HG03521 (cell line): ENCODE data around the gene RSL1D1.
"Not testable (repeated sequence)": the region's sequence is repeated elsewhere in the genome, so short reads cannot be mapped to it uniquely, and the experiment has no call there.

Experiments
- ATAC-seq: cut with Tn5 transposase; IDR thresholded peaks from one replicate; pipeline ENCODE4 v1.9.1; 2021; ENCODE audit warnings: mild to moderate bottlenecking, moderate library complexity; ENCODE audit not compliant: unreplicated experiment

RSL1D1 gene

GRCh38 chr16:11844499-11844898, 6.8 kb downstream of the RSL1D1 start:
- no peak for ATAC-seq

GRCh38 chr16:11843861-11844260, 7.5 kb downstream of the RSL1D1 start:
- ATAC-seq = no peak

GRCh38 chr16:11843206-11843605, 8.1 kb downstream of the RSL1D1 start:
- ATAC-seq = no peak

GRCh38 chr16:11841026-11841425, 10.3 kb downstream of the RSL1D1 start:
- no peak for ATAC-seq

- no peak for ATAC-seq
Observed at GRCh38 chr16:11836650-11837244, 14.6 kb downstream of the RSL1D1 start.

GRCh38 chr16:11835891-11836649, 15.3 kb downstream of the RSL1D1 start:
- no peak for ATAC-seq

- ATAC-seq = no peak
Observed at GRCh38 chr16:11835309-11835708, 16.0 kb downstream of the RSL1D1 start.

GRCh38 chr16:11833951-11834695, 17.2 kb downstream of the RSL1D1 start:
- no peak for ATAC-seq

- ATAC-seq = no peak
Observed at GRCh38 chr16:11828696-11829095, 22.6 kb downstream of the RSL1D1 start.

- ATAC-seq = not testable (repeated sequence)
Observed at GRCh38 chr16:11825520-11826165, 25.7 kb downstream of the RSL1D1 start.

GRCh38 chr16:11824362-11824761, 27.0 kb downstream of the RSL1D1 start:
- no peak for ATAC-seq

GRCh38 chr16:11823645-11824044, 27.7 kb downstream of the RSL1D1 start:
- ATAC-seq = not testable (repeated sequence)

- no peak for ATAC-seq
Observed at GRCh38 chr16:11819798-11820197, 31.5 kb downstream of the RSL1D1 start.

- ATAC-seq = not testable (repeated sequence)
Observed at GRCh38 chr16:11818970-11819369, 32.4 kb downstream of the RSL1D1 start.

- ATAC-seq = no peak
Observed at GRCh38 chr16:11816123-11816522, 35.2 kb downstream of the RSL1D1 start.

- not testable (repeated sequence) for ATAC-seq
Observed at GRCh38 chr16:11814800-11815199, 36.5 kb downstream of the RSL1D1 start.

- no peak for ATAC-seq
Observed at GRCh38 chr16:11806721-11807120, 44.6 kb downstream of the RSL1D1 start.

GRCh38 chr16:11805556-11805955, 45.8 kb downstream of the RSL1D1 start:
- no peak for ATAC-seq

GRCh38 chr16:11801481-11802021, 49.8 kb downstream of the RSL1D1 start:
- no peak for ATAC-seq

GRCh38 chr16:11800382-11800718, 51.0 kb downstream of the RSL1D1 start:
- ATAC-seq = no peak
